HepG2 (cell line): Measurements from ENCODE around the gene SSNA1. TPM values are rescaled to one million over a fixed set of nuclear protein-coding genes. Genes with fewer than 3 reads are reported as not detected.
A peak's percentile ranks its signal among the peaks of the same experiment; 100 is the strongest.

Experiments
- ATRX ChIP-seq: sonication (generic); formaldehyde crosslinking; IDR thresholded peaks from 2 replicates; pipeline ENCODE4 v1.4.0; 2020; ENCODE audit warnings: missing genetic modification reagents, borderline replicate concordance
- FOXP1 ChIP-seq, 2 experiments: fragments of 450-650 bp in 1 of 2; IDR thresholded peaks; 2 replicates each; pipeline ENCODE4 v1.6.1; 2017 to 2018; ENCODE audit warnings: antibody characterized with exemption in 1 of 2
- LBX2 ChIP-seq: sonication (generic); formaldehyde crosslinking; IDR thresholded peaks from 2 replicates; pipeline ENCODE4 v1.5.0; 2020; ENCODE audit warnings: missing genetic modification reagents, mild to moderate bottlenecking, borderline replicate concordance
- MIXL1 ChIP-seq: IDR thresholded peaks from 2 replicates; pipeline ENCODE4 v1.6.1; 2016
- MTA1 ChIP-seq: sonication (generic); formaldehyde crosslinking; IDR thresholded peaks from 2 replicates; pipeline ENCODE4 v1.4.0; 2020; ENCODE audit warnings: missing genetic modification reagents, mild to moderate bottlenecking, borderline replicate concordance
- NR2F6 ChIP-seq, 2 experiments: IDR thresholded peaks; 2 replicates each; pipeline ENCODE4 v1.6.1; 2016; ENCODE audit warnings: antibody characterized with exemption in 1 of 2, mild to moderate bottlenecking in 1 of 2
- SRF ChIP-seq: IDR thresholded peaks from 2 replicates; pipeline ENCODE4 v1.6.1; 2011; ENCODE audit warnings: mild to moderate bottlenecking, low read depth, low read length, moderate library complexity
- THAP9 ChIP-seq: sonication (generic); formaldehyde crosslinking; IDR thresholded peaks from 2 replicates; pipeline ENCODE4; 2020; ENCODE audit warnings: missing genetic modification reagents, mild to moderate bottlenecking, borderline replicate concordance
- TMF1 ChIP-seq: sonication (generic); formaldehyde crosslinking; IDR thresholded peaks from 2 replicates; pipeline ENCODE4 v1.8.1; 2022; ENCODE audit warnings: low read depth, missing genetic modification reagents
- ZNF34 ChIP-seq: sonication (generic); formaldehyde crosslinking; IDR thresholded peaks from 2 replicates; pipeline ENCODE4 v1.4.0; 2020; ENCODE audit warnings: mild to moderate bottlenecking, missing genetic modification reagents, borderline replicate concordance
- ZNF501 ChIP-seq: sonication (generic); formaldehyde crosslinking; IDR thresholded peaks from 2 replicates; pipeline ENCODE4 v1.5.1; 2020; ENCODE audit warnings: mild to moderate bottlenecking, moderate library complexity, missing genetic modification reagents
- ZNF558 ChIP-seq: sonication (generic); formaldehyde crosslinking; IDR thresholded peaks from 2 replicates; pipeline ENCODE4 v1.9.0; 2022; ENCODE audit warnings: mild to moderate bottlenecking, missing genetic modification reagents, borderline replicate concordance
- ZNF720 ChIP-seq: sonication (generic); formaldehyde crosslinking; IDR thresholded peaks from 2 replicates; pipeline ENCODE4 v1.4.0; 2020; ENCODE audit warnings: missing genetic modification reagents
- polyA plus RNA-seq, 8 experiments: library from polyadenylated mRNA; depleted of rRNA in 3 of 8; stranded (reverse) in 7 of 8; unstranded in 1 of 8; fragments of >200 nt; fragmentation: Illumina TruSeq in 4 of 8; extraction: Trizol in 4 of 8; gene quantifications; 2 replicates each; pipeline versions ENCODE4 v1.2.1 to v1.2.3, GENCODE V29; 2011 to 2016; ENCODE audit warnings: low read depth in 4 of 8, missing spikeins in 1 of 8, mixed read lengths in 1 of 8; ENCODE audit not compliant: insufficient read depth in 1 of 8
- total RNA-seq, 5 experiments: library from RNA; depleted of rRNA; stranded (reverse); fragments of >200 nt; fragmentation: Illumina TruSeq; extraction: Trizol; gene quantifications; 2 replicates each; pipeline ENCODE4 v1.2.3, GENCODE V29; 2016; ENCODE audit warnings: low read depth in 1 of 5
- TF ChIP-seq, protein P1 (sequence below): sonication (generic); formaldehyde crosslinking; IDR thresholded peaks from 2 replicates; pipeline ENCODE4 v1.5.0; 2020; ENCODE audit warnings: mild to moderate bottlenecking, missing genetic modification reagents
- TF ChIP-seq, protein P2 (sequence below): sonication (generic); formaldehyde crosslinking; IDR thresholded peaks from 2 replicates; pipeline ENCODE4 v1.4.0; 2020; ENCODE audit warnings: missing genetic modification reagents, borderline replicate concordance
- TF ChIP-seq, protein P3 (sequence below): IDR thresholded peaks from 2 replicates; pipeline ENCODE4 v1.6.1; 2016

SSNA1 gene
- total and polyA plus RNA-seq, 2 of the 13 experiments (the other 11 are each of a cell fraction or from before 2014, with no cell fraction given): 35.9 to 49.4 TPM

- TF ChIP-seq LBX2 (CRISPR knock-in tag): no peak
- no peak; the same call in 1 of the 2 replicates for TF ChIP-seq NR2F6 (IDR thresholded peaks at IDR 0.05)
- TF ChIP-seq NR2F6 (CRISPR knock-in tag; IDR thresholded peaks at IDR 0.05): peak; percentile 44; the same call in 1 of the 2 replicates
- 0 out of 2 replicates have a peak, but pooled peaks have one; percentile 41 for TF ChIP-seq TMF1 (CRISPR knock-in tag)
- no peak for TF ChIP-seq MIXL1
- TF ChIP-seq, protein P1, sequence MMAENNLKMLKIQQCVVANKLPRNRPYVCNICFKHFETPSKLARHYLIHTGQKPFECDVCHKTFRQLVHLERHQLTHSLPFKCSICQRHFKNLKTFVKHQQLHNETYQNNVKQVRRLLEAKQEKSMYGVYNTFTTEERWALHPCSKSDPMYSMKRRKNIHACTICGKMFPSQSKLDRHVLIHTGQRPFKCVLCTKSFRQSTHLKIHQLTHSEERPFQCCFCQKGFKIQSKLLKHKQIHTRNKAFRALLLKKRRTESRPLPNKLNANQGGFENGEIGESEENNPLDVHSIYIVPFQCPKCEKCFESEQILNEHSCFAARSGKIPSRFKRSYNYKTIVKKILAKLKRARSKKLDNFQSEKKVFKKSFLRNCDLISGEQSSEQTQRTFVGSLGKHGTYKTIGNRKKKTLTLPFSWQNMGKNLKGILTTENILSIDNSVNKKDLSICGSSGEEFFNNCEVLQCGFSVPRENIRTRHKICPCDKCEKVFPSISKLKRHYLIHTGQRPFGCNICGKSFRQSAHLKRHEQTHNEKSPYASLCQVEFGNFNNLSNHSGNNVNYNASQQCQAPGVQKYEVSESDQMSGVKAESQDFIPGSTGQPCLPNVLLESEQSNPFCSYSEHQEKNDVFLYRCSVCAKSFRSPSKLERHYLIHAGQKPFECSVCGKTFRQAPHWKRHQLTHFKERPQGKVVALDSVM (CRISPR knock-in tag): peak; percentile 74
- TF ChIP-seq ATRX (CRISPR knock-in tag): no peak
- TF ChIP-seq, protein P2, sequence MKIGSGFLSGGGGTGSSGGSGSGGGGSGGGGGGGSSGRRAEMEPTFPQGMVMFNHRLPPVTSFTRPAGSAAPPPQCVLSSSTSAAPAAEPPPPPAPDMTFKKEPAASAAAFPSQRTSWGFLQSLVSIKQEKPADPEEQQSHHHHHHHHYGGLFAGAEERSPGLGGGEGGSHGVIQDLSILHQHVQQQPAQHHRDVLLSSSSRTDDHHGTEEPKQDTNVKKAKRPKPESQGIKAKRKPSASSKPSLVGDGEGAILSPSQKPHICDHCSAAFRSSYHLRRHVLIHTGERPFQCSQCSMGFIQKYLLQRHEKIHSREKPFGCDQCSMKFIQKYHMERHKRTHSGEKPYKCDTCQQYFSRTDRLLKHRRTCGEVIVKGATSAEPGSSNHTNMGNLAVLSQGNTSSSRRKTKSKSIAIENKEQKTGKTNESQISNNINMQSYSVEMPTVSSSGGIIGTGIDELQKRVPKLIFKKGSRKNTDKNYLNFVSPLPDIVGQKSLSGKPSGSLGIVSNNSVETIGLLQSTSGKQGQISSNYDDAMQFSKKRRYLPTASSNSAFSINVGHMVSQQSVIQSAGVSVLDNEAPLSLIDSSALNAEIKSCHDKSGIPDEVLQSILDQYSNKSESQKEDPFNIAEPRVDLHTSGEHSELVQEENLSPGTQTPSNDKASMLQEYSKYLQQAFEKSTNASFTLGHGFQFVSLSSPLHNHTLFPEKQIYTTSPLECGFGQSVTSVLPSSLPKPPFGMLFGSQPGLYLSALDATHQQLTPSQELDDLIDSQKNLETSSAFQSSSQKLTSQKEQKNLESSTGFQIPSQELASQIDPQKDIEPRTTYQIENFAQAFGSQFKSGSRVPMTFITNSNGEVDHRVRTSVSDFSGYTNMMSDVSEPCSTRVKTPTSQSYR: no peak
- 0 out of 2 replicates have a peak, but pooled peaks have one; percentile 58 for TF ChIP-seq THAP9 (CRISPR knock-in tag)
- TF ChIP-seq ZNF501 (CRISPR knock-in tag): no peak
- 0 out of 2 replicates have a peak, but pooled peaks have one; percentile 1 for TF ChIP-seq ZNF34 (CRISPR knock-in tag)
- no peak for TF ChIP-seq SRF
- TF ChIP-seq ZNF720 (CRISPR knock-in tag): no peak
- TF ChIP-seq, protein P3, sequence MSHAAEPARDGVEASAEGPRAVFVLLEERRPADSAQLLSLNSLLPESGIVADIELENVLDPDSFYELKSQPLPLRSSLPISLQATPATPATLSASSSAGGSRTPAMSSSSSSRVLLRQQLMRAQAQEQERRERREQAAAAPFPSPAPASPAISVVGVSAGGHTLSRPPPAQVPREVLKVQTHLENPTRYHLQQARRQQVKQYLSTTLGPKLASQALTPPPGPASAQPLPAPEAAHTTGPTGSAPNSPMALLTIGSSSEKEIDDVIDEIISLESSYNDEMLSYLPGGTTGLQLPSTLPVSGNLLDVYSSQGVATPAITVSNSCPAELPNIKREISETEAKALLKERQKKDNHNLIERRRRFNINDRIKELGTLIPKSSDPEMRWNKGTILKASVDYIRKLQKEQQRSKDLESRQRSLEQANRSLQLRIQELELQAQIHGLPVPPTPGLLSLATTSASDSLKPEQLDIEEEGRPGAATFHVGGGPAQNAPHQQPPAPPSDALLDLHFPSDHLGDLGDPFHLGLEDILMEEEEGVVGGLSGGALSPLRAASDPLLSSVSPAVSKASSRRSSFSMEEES: peak; percentile 39; the same call in 1 of the 2 replicates
- TF ChIP-seq ZNF558 (CRISPR knock-in tag): 0 out of 2 replicates have a peak, but pooled peaks have one; percentile 32
- TF ChIP-seq MTA1: 0 out of 2 replicates have a peak, but pooled peaks have one; percentile 22
- TF ChIP-seq FOXP1 (IDR thresholded peaks at IDR 0.05): no peak
- TF ChIP-seq FOXP1 (CRISPR knock-in tag; IDR thresholded peaks at IDR 0.05): no peak
Measured at GRCh38 chr9:137230705-137231371, 42.4 kb downstream of the SSNA1 start, which contains the start of gene SLC34A3 (continued).
